ENCODE results near the gene GPX1. TPM values are rescaled to one million over a fixed set of nuclear protein-coding genes. Genes with fewer than 3 reads are reported as not detected.

Gene GPX1
- polyA plus RNA-seq, 3 donors: 1,287 to 2,105 (median 1,394) TPM

- no peaks in the 10 kb centered on the region for H3K9me3 ChIP-seq (replicated peaks in 1 of 2; ENCODE audit: control insufficient read depth in 1 of 2, insufficient read depth in 1 of 2, low read length in 2 of 2)
- peaks cover 8 to 18% of the 10 kb centered on the region in 2 donors for H3K36me3 ChIP-seq (replicated peaks in 1 of 2; ENCODE audit: control insufficient read depth in 1 of 2, insufficient read depth in 2 of 2, low read length in 2 of 2)
- peaks cover 44 to 60% of the 10 kb centered on the region in 2 donors for H3K4me1 ChIP-seq (ENCODE audit: control insufficient read depth in 1 of 2, insufficient read depth in 2 of 2, low read length in 2 of 2)
- peaks cover 98% of the 10 kb centered on the region for H4K20me1 ChIP-seq (ENCODE audit: insufficient read depth, low read length)
- no peak for DNase-seq
- H2AFZ ChIP-seq (ENCODE audit: insufficient read depth, low read depth, low read length, poor library complexity, severe bottlenecking): peak overlapping the region; percentile 10
- no peak overlapping the region for H3K9ac ChIP-seq (ENCODE audit: insufficient read depth, low read length, poor library complexity, severe bottlenecking)
- peak overlapping the region; percentile 85 to 98 (median 95) for H3K27ac Mint-ChIP-seq
- intact Hi-C loops (cut with micrococcal nuclease): loop anchor here in 1 of 2 donors (5.0 kb wide), 1 partner anchor 43 kb away; the partner anchor contains the start of gene USP4
- peaks cover 0 to 3% (median 2%) of the 10 kb centered on the region in 3 donors for H3K27me3 Mint-ChIP-seq (ENCODE audit: low read depth in 3 of 3)
- no peak overlapping the region for H3K4me3 Mint-ChIP-seq
- H3K9me3 Mint-ChIP-seq: no peaks in the 10 kb centered on the region
- TF ChIP-seq CTCF (IDR thresholded peaks at IDR 0.05): no peak
- H3K27me3 ChIP-seq (ENCODE audit: control insufficient read depth in 2 of 2, insufficient read depth in 2 of 2, low read length in 2 of 2): no peaks in the 10 kb centered on the region
- peaks cover 99% of the 10 kb centered on the region for H3K79me2 ChIP-seq (ENCODE audit: insufficient read depth, low read length)
- WGBS (ENCODE audit: insufficient coverage): no CpG with 5 or more reads among the region's 1 CpG
- peak overlapping the region in 1 of 2 donors; percentile 85 for H3K27ac ChIP-seq (ENCODE audit: low read depth in 1 of 2, low read length in 2 of 2)
- peaks cover 66% of the 10 kb centered on the region for H3K4me1 Mint-ChIP-seq
- H3K36me3 Mint-ChIP-seq: peaks cover 6 to 26% of the 10 kb centered on the region in 2 donors
- peak overlapping the region in 1 of 3 experiments; percentile 52 for H3K4me3 ChIP-seq (replicated peaks in 1 of 3; ENCODE audit: low read depth in 2 of 3, low read length in 3 of 3)
- peak overlapping the region; percentile 65 for H3K4me2 ChIP-seq (replicated peaks; ENCODE audit: extremely low read depth, low read length, poor library complexity, severe bottlenecking)
Measured at GRCh38 chr3:49385617-49386016, 27.5 kb upstream of the GPX1 start.

- Mint-ChIP-seq H3K4me3 (no peak overlapping the region), H3K4me1 (peaks cover 64% of the 10 kb centered on the region), H3K36me3 (peaks cover 4 to 20% of the 10 kb centered on the region in 2 donors), H3K9me3 (no peaks in the 10 kb centered on the region), H3K27ac (peak overlapping the region in 4 of 7 donors; percentile 6 to 81 (median 47)), H3K27me3 (ENCODE audit: low read depth in 3 of 3) (peaks cover 0 to 3% (median 2%) of the 10 kb centered on the region in 3 donors)
- H3K27ac ChIP-seq (ENCODE audit: low read depth in 1 of 2, low read length in 2 of 2): peak overlapping the region in 1 of 2 donors; percentile 26
- no peak for DNase-seq
- no peak for TF ChIP-seq CTCF (IDR thresholded peaks at IDR 0.05)
- no peak overlapping the region for H2AFZ ChIP-seq (ENCODE audit: insufficient read depth, low read depth, low read length, poor library complexity, severe bottlenecking)
- peaks cover 99% of the 10 kb centered on the region for H3K79me2 ChIP-seq (ENCODE audit: insufficient read depth, low read length)
- H3K9me3 ChIP-seq (replicated peaks in 1 of 2; ENCODE audit: control insufficient read depth in 1 of 2, insufficient read depth in 1 of 2, low read length in 2 of 2): no peaks in the 10 kb centered on the region
- no peaks in the 10 kb centered on the region for H3K27me3 ChIP-seq (ENCODE audit: control insufficient read depth in 2 of 2, insufficient read depth in 2 of 2, low read length in 2 of 2)
- H3K4me2 ChIP-seq (replicated peaks; ENCODE audit: extremely low read depth, low read length, poor library complexity, severe bottlenecking): no peak overlapping the region
- H3K4me3 ChIP-seq (replicated peaks in 1 of 3; ENCODE audit: low read depth in 2 of 3, low read length in 3 of 3): no peak overlapping the region
- no peak overlapping the region for H3K9ac ChIP-seq (ENCODE audit: insufficient read depth, low read length, poor library complexity, severe bottlenecking)
- 100% methylated on average over 1 of the region's 5 CpGs for WGBS (ENCODE audit: insufficient coverage)
- peaks cover 36 to 49% of the 10 kb centered on the region in 2 donors for H3K4me1 ChIP-seq (ENCODE audit: control insufficient read depth in 1 of 2, insufficient read depth in 2 of 2, low read length in 2 of 2)
- peaks cover 98% of the 10 kb centered on the region for H4K20me1 ChIP-seq (ENCODE audit: insufficient read depth, low read length)
- peaks cover 4 to 12% of the 10 kb centered on the region in 2 donors for H3K36me3 ChIP-seq (replicated peaks in 1 of 2; ENCODE audit: control insufficient read depth in 1 of 2, insufficient read depth in 2 of 2, low read length in 2 of 2)
- intact Hi-C loops (cut with micrococcal nuclease): no loop called here
Measured at GRCh38 chr3:49383387-49383786, 25.2 kb upstream of the GPX1 start.

All from CD14-positive monocyte (primary cell).